Activated CD4-positive, alpha-beta T cell treated with anti-CD3 and anti-CD28 coated beads, Interleukin-2, amount 10 ng/mL, durations not matched to agents 24 days and 14 days (primary cell): ENCODE data around the gene GABPB2. TPM values are rescaled to one million over a fixed set of nuclear protein-coding genes. Genes with fewer than 3 reads are reported as not detected.

Experiments used
- DNase-seq: peaks from one replicate; pipeline ENCODE4 v3.0.0; 2022
- H3K27ac Mint-ChIP-seq: one replicate; pipeline ENCODE4 v1.8.0; 2022; ENCODE audit warnings: mild to moderate bottlenecking, mixed read lengths
- H3K27me3 Mint-ChIP-seq: one replicate; pipeline ENCODE4 v1.8.0; 2022; ENCODE audit warnings: mixed read lengths
- H3K36me3 Mint-ChIP-seq: one replicate; pipeline ENCODE4 v1.8.0; 2022; ENCODE audit warnings: low read depth, mild to moderate bottlenecking, mixed read lengths
- H3K4me1 Mint-ChIP-seq: one replicate; pipeline ENCODE4 v1.8.0; 2021; ENCODE audit warnings: mixed read lengths
- H3K4me3 Mint-ChIP-seq: one replicate; pipeline ENCODE4 v1.8.0; 2022; ENCODE audit warnings: mild to moderate bottlenecking, moderate library complexity, mixed read lengths
- H3K9me3 Mint-ChIP-seq: one replicate; pipeline ENCODE4 v1.8.0; 2021; ENCODE audit warnings: mixed read lengths
- intact Hi-C: fragments of 100-400 bp; cut with micrococcal nuclease; formaldehyde crosslinking; loops from one replicate; pipeline ENCODE4 v1.15.1; 2023
- total RNA-seq: library from RNA; stranded (reverse); gene quantifications from 2 replicates; pipeline ENCODE4 v1.2.3, GENCODE V29; 2022

The GABPB2 gene
- total RNA-seq = 19.4 and 20.3 TPM in 2 replicates

GRCh38 chr1:151070474-151071276, at the start of gene GABPB2:
Gene GABPB2, plus strand, starts transcription at chr1:151070761. Its CDS starts 17,429 bp downstream, at chr1:151088190.
- Mint-ChIP-seq H3K36me3 (peaks cover 14% of the 10 kb centered on the region), H3K27me3 (no peaks in the 10 kb centered on the region), H3K27ac (peak within 1 kb of the TSS; percentile 99), H3K4me3 (peak within 1 kb of the TSS; percentile 91), H3K9me3 (no peaks in the 10 kb centered on the region), H3K4me1 (peaks cover 17% of the 10 kb centered on the region)
- intact Hi-C loops = loop anchor here (1.0 to 2.0 kb wide), 7 partner anchors 11 to 212 kb away; partner anchors contain the start of genes C1orf56, CDC42SE1, PRUNE1 and PSMD4
- peak; percentile 96 for DNase-seq

GRCh38 chr1:151024540-151025146, 45.9 kb upstream of the GABPB2 start:
- Mint-ChIP-seq H3K27me3 (no peaks in the 10 kb centered on the region), H3K4me3 (peak overlapping the region; percentile 30)

GRCh38 chr1:151026460-151026859, 44.1 kb upstream of the GABPB2 start:
- no peaks in the 10 kb centered on the region for H3K27me3 Mint-ChIP-seq
- H3K4me1 Mint-ChIP-seq = peaks cover 7% of the 10 kb centered on the region

More at GRCh38 chr1:151024540-151025146, 45.9 kb upstream of the GABPB2 start:
- Mint-ChIP-seq H3K27ac (peak overlapping the region; percentile 59), H3K4me1 (peaks cover 7% of the 10 kb centered on the region), H3K36me3 (peaks cover 30% of the 10 kb centered on the region), H3K9me3 (no peaks in the 10 kb centered on the region)
- intact Hi-C loops = loop anchor here (1.0 to 5.0 kb wide), 4 partner anchors 33 to 132 kb away; partner anchors contain the start of genes CDC42SE1 and TNFAIP8L2
- peak; percentile 95 for DNase-seq

GRCh38 chr1:151032164-151032563, 38.4 kb upstream of the GABPB2 start:
- peaks cover 40% of the 10 kb centered on the region for H3K36me3 Mint-ChIP-seq
- no peak overlapping the region for H3K27ac Mint-ChIP-seq
- no peaks in the 10 kb centered on the region for H3K27me3 Mint-ChIP-seq
- no peak for DNase-seq
- intact Hi-C loops = no loop called here
- no peak overlapping the region for H3K4me3 Mint-ChIP-seq
- peaks cover 5% of the 10 kb centered on the region for H3K4me1 Mint-ChIP-seq
- H3K9me3 Mint-ChIP-seq = no peaks in the 10 kb centered on the region

More at GRCh38 chr1:151026460-151026859, 44.1 kb upstream of the GABPB2 start:
- no peak overlapping the region for H3K27ac Mint-ChIP-seq
- intact Hi-C loops = no loop called here
- no peak overlapping the region for H3K4me3 Mint-ChIP-seq
- H3K36me3 Mint-ChIP-seq = peaks cover 38% of the 10 kb centered on the region
- no peaks in the 10 kb centered on the region for H3K9me3 Mint-ChIP-seq
- DNase-seq = no peak

- Mint-ChIP-seq H3K4me3 (no peak overlapping the region), H3K9me3 (no peaks in the 10 kb centered on the region), H3K36me3 (peaks cover 26% of the 10 kb centered on the region), H3K27ac (no peak overlapping the region), H3K4me1 (peaks cover 3% of the 10 kb centered on the region), H3K27me3 (no peaks in the 10 kb centered on the region)
- intact Hi-C loops = no loop called here
- no peak for DNase-seq
Measured at GRCh38 chr1:151035167-151035566, 35.4 kb upstream of the GABPB2 start.

- Mint-ChIP-seq H3K27ac (no peak within 1 kb of the TSS), H3K4me3 (no peak within 1 kb of the TSS), H3K9me3 (no peaks in the 10 kb centered on the region), H3K36me3 (peaks cover 20% of the 10 kb centered on the region), H3K27me3 (no peaks in the 10 kb centered on the region), H3K4me1 (peaks cover 5% of the 10 kb centered on the region)
- intact Hi-C loops = no loop called here
- no peak for DNase-seq
Measured at GRCh38 chr1:151036356-151036755, 34.2 kb upstream of the GABPB2 start, which contains the start of gene BNIPL. Gene BNIPL, plus strand, starts transcription at chr1:151036586. Its CDS starts 140 bp downstream, at chr1:151036726.

- Mint-ChIP-seq H3K36me3 (peaks cover 17% of the 10 kb centered on the region), H3K27me3 (no peaks in the 10 kb centered on the region)
- intact Hi-C loops = no loop called here
Measured at GRCh38 chr1:151037032-151037431, 33.5 kb upstream of the GABPB2 start.

GRCh38 chr1:151039521-151039920, 31.0 kb upstream of the GABPB2 start:
- no peak overlapping the region for H3K4me3 Mint-ChIP-seq
- H3K27ac Mint-ChIP-seq = no peak overlapping the region
- no peak for DNase-seq
- H3K27me3 Mint-ChIP-seq = no peaks in the 10 kb centered on the region
- no peaks in the 10 kb centered on the region for H3K9me3 Mint-ChIP-seq
- H3K4me1 Mint-ChIP-seq = peaks cover 16% of the 10 kb centered on the region
- intact Hi-C loops = no loop called here
- H3K36me3 Mint-ChIP-seq = peaks cover 10% of the 10 kb centered on the region

More at GRCh38 chr1:151037032-151037431, 33.5 kb upstream of the GABPB2 start:
- Mint-ChIP-seq H3K4me3 (no peak overlapping the region), H3K4me1 (peaks cover 5% of the 10 kb centered on the region), H3K9me3 (no peaks in the 10 kb centered on the region), H3K27ac (no peak overlapping the region)
- no peak for DNase-seq

- peaks cover 29% of the 10 kb centered on the region for H3K4me1 Mint-ChIP-seq
- intact Hi-C loops = loop anchor here (2.0 kb wide), 1 partner anchor 16 kb away; the partner anchor contains the start of gene CDC42SE1
- H3K4me3 Mint-ChIP-seq = no peak overlapping the region
- no peaks in the 10 kb centered on the region for H3K27me3 Mint-ChIP-seq
- H3K36me3 Mint-ChIP-seq = peaks cover 3% of the 10 kb centered on the region
- DNase-seq = peak; percentile 76
- peak overlapping the region; percentile 38 for H3K27ac Mint-ChIP-seq
- no peaks in the 10 kb centered on the region for H3K9me3 Mint-ChIP-seq
Measured at GRCh38 chr1:151043163-151043562, 27.4 kb upstream of the GABPB2 start.

- peaks cover 21% of the 10 kb centered on the region for H3K36me3 Mint-ChIP-seq
- H3K9me3 Mint-ChIP-seq = no peaks in the 10 kb centered on the region
- H3K27ac Mint-ChIP-seq = peak within 1 kb of the TSS; percentile 84
- intact Hi-C loops = loop anchor here (2.0 kb wide), 2 partner anchors 23 to 39 kb away; partner anchors contain the start of genes GABPB2 and PRUNE1
- peak; percentile 88 for DNase-seq
- peak within 1 kb of the TSS; percentile 93 for H3K4me3 Mint-ChIP-seq
- peaks cover 49% of the 10 kb centered on the region for H3K4me1 Mint-ChIP-seq
- no peaks in the 10 kb centered on the region for H3K27me3 Mint-ChIP-seq
Measured at GRCh38 chr1:151047591-151047924, 23.0 kb upstream of the GABPB2 start, which contains the start of gene C1orf56. Gene C1orf56, plus strand, starts transcription at chr1:151047751. Its CDS starts 97 bp downstream, at chr1:151047848.

- H3K9me3 Mint-ChIP-seq = no peaks in the 10 kb centered on the region
- peaks cover 27% of the 10 kb centered on the region for H3K36me3 Mint-ChIP-seq
- peaks cover 45% of the 10 kb centered on the region for H3K4me1 Mint-ChIP-seq
- DNase-seq = peak; percentile 86
- peak overlapping the region; percentile 93 for H3K4me3 Mint-ChIP-seq
- no peaks in the 10 kb centered on the region for H3K27me3 Mint-ChIP-seq
- intact Hi-C loops = loop anchor here (1.0 to 2.0 kb wide), 3 partner anchors 9 to 39 kb away; partner anchors contain the start of genes GABPB2 and PRUNE1
- peak overlapping the region; percentile 84 for H3K27ac Mint-ChIP-seq
Measured at GRCh38 chr1:151047925-151048644, 22.5 kb upstream of the GABPB2 start.

- Mint-ChIP-seq H3K27ac (peak overlapping the region; percentile 84), H3K27me3 (no peaks in the 10 kb centered on the region), H3K9me3 (no peaks in the 10 kb centered on the region), H3K36me3 (peaks cover 29% of the 10 kb centered on the region), H3K4me1 (peaks cover 40% of the 10 kb centered on the region), H3K4me3 (peak overlapping the region; percentile 93)
- no peak for DNase-seq
- intact Hi-C loops = loop anchor here (1.0 kb wide), 1 partner anchor 9 kb away; no protein-coding TSS in a partner anchor
Measured at GRCh38 chr1:151048645-151049032, 21.9 kb upstream of the GABPB2 start.

- Mint-ChIP-seq H3K27me3 (no peaks in the 10 kb centered on the region), H3K9me3 (no peaks in the 10 kb centered on the region), H3K36me3 (peaks cover 37% of the 10 kb centered on the region), H3K4me1 (peaks cover 42% of the 10 kb centered on the region), H3K4me3 (no peak overlapping the region), H3K27ac (peak overlapping the region; percentile 67)
- intact Hi-C loops = no loop called here
- peak; percentile 63 for DNase-seq
Measured at GRCh38 chr1:151049458-151049857, 21.1 kb upstream of the GABPB2 start.
